ENCODE data around the gene NME3. TPM values are rescaled to one million over a fixed set of nuclear protein-coding genes. Genes with fewer than 3 reads are reported as not detected.
A peak's percentile ranks its signal among the peaks of the same experiment; 100 is the strongest.

NME3 gene
- total and polyA plus RNA-seq, 8 donors: 19.9 to 62.9 (median 35.9) TPM

GRCh38 chr16:1769402-1770300 is 1.7 kb downstream of the NME3 start:
- intact Hi-C loops (cut with DNase I): no loop called here
- Histone ChIP-seq H3K27me3 (no peaks in the 10 kb centered on the region), H3K9me3 (no peaks in the 10 kb centered on the region), H3K4me1 (peaks cover 23 to 39% of the 10 kb centered on the region in 2 donors), H3K27ac (peak overlapping the region; percentile 62 to 93), H3K36me3 (peaks cover 0 to 50% of the 10 kb centered on the region in 2 donors), H3K4me3 (no peak overlapping the region)
- ATAC-seq (no peak), DNase-seq (no peak)
- TF ChIP-seq CTCF (IDR thresholded peaks at IDR 0.05): no peak

- peaks cover 16 to 31% of the 10 kb centered on the region in 2 donors for H3K4me1 ChIP-seq
- no peak for TF ChIP-seq CTCF (IDR thresholded peaks at IDR 0.05)
- H3K27me3 ChIP-seq: no peaks in the 10 kb centered on the region
- no peak overlapping the region for H3K4me3 ChIP-seq
- intact Hi-C loops (cut with DNase I): no loop called here
- H3K27ac ChIP-seq: no peak overlapping the region
- no peak for DNase-seq
- no peaks in the 10 kb centered on the region for H3K9me3 ChIP-seq
- H3K36me3 ChIP-seq: peaks cover 0 to 57% of the 10 kb centered on the region in 2 donors
- no peak for ATAC-seq
Observed at GRCh38 chr16:1768767-1769401, 2.5 kb downstream of the NME3 start.

DNA sequence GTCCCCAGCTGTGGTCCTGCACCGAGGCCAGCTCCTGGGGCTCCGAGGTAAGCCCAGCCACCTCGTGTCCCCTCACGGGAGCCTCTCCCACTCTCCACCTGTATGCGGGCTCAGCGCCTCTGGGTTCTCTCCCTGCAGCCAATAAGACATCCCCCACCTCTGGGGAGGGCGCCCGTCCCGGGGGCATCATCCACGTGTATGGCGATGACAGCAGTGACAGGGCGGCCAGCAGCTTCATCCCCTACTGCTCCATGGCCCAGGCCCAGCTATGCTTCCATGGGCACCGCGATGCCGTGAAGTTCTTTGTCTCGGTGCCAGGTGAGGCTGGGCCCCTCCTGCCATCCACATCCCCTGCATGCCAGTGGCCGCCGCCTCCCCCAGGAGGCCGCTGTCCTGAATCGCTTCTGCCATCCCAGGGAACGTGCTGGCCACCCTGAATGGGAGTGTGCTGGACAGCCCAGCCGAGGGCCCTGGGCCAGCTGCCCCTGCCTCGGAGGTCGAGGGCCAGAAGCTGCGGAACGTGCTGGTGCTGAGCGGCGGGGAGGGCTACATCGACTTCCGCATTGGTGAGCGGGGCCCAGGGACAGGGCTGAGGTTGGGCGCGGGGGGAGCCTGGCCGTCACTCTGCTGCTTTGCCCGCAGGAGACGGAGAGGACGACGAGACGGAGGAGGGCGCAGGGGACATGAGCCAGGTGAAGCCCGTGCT is 3.1 kb downstream of the NME3 start:
- intact Hi-C loops (cut with DNase I): no loop called here
- Histone ChIP-seq H3K27ac (no peak overlapping the region), H3K4me1 (peaks cover 13 to 27% of the 10 kb centered on the region in 2 donors), H3K27me3 (no peaks in the 10 kb centered on the region), H3K4me3 (no peak overlapping the region), H3K9me3 (no peaks in the 10 kb centered on the region), H3K36me3 (peaks cover 0 to 64% of the 10 kb centered on the region in 2 donors)
- no peak for ATAC-seq
- DNase-seq: no peak
- TF ChIP-seq CTCF (IDR thresholded peaks at IDR 0.05): no peak

GRCh38 chr16:1767116-1767994 is 4.0 kb downstream of the NME3 start:
- H3K4me3 ChIP-seq: no peak overlapping the region
- DNase-seq (no peak), ATAC-seq (no peak)
- H3K9me3 ChIP-seq: no peaks in the 10 kb centered on the region
- H3K27me3 ChIP-seq: no peaks in the 10 kb centered on the region
- intact Hi-C loops (cut with DNase I): no loop called here
- H3K27ac ChIP-seq: no peak overlapping the region
- no peak for TF ChIP-seq CTCF (IDR thresholded peaks at IDR 0.05)
- H3K36me3 ChIP-seq: peaks cover 0 to 72% of the 10 kb centered on the region in 2 donors
- peaks cover 13 to 25% of the 10 kb centered on the region in 2 donors for H3K4me1 ChIP-seq

All from left lung (tissue), 10 donors.